ENCODE measurements around the gene BBS9.
A peak's percentile ranks its signal among the peaks of the same experiment; 100 is the strongest.

BBS9 gene

GRCh38 chr7:33190688-33191304, 61.4 kb downstream of the BBS9 start:
- no peaks in the 10 kb centered on the region for H3K4me1 ChIP-seq (ENCODE audit: low read length)
- no peaks in the 10 kb centered on the region for H4K20me1 ChIP-seq (ENCODE audit: insufficient read depth, low read length)
- H3K36me3 ChIP-seq (replicated peaks; ENCODE audit: low read depth, low read length), result no peaks in the 10 kb centered on the region
- no peaks in the 10 kb centered on the region for H3K79me2 ChIP-seq (ENCODE audit: low read length)
- TF ChIP-seq CTCF (IDR thresholded peaks at IDR 0.05; ENCODE audit: low read depth, low read length), result no peak
- TF ChIP-seq EZH2phosphoT487 (IDR thresholded peaks at IDR 0.05; ENCODE audit: low read depth), result no peak
- no peak overlapping the region for H3K27ac ChIP-seq (ENCODE audit: low read length)
- peak overlapping the region; percentile 12 for H3K4me2 ChIP-seq (ENCODE audit: low read length)
- H3K27me3 ChIP-seq (ENCODE audit: low read depth, low read length), result no peaks in the 10 kb centered on the region
- H3K9me3 ChIP-seq (ENCODE audit: insufficient read depth, low read length), result no peaks in the 10 kb centered on the region
- no peak overlapping the region for H3K4me3 ChIP-seq (ENCODE audit: low read length)
- no peak overlapping the region for H2AFZ ChIP-seq (ENCODE audit: low read depth, low read length)
- H3K9ac ChIP-seq (ENCODE audit: low read length), result no peak overlapping the region

DNA sequence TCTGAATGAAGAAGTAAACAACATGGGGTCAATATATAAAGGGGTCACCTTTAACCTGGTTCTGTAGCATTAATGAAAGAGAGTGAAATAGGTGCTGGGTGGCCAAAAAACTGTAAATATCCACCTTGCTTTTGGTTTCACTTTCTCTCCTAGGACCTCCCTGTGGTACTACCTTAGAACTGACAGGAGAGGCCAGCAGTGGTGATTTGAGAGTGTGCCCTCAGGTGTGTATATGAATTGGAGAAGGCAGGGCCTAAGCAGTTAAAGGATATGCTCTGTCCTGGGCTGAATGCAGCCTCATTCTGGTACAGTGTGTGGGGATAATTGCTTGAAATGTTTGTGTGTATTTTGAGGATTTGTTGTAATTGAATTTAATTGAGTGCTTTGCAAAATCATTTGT, 62.0 kb downstream of the BBS9 start:
- Histone ChIP-seq H3K4me3 (ENCODE audit: low read length) (no peak overlapping the region), H4K20me1 (ENCODE audit: insufficient read depth, low read length) (no peaks in the 10 kb centered on the region), H3K4me1 (ENCODE audit: low read length) (no peaks in the 10 kb centered on the region), H3K36me3 (replicated peaks; ENCODE audit: low read depth, low read length) (no peaks in the 10 kb centered on the region), H2AFZ (ENCODE audit: low read depth, low read length) (no peak overlapping the region), H3K4me2 (ENCODE audit: low read length) (peak overlapping the region; percentile 12), H3K9ac (ENCODE audit: low read length) (no peak overlapping the region), H3K27ac (ENCODE audit: low read length) (no peak overlapping the region), H3K27me3 (ENCODE audit: low read depth, low read length) (no peaks in the 10 kb centered on the region), H3K9me3 (ENCODE audit: insufficient read depth, low read length) (no peaks in the 10 kb centered on the region), H3K79me2 (ENCODE audit: low read length) (no peaks in the 10 kb centered on the region)
- TF ChIP-seq CTCF (IDR thresholded peaks at IDR 0.05; ENCODE audit: low read depth, low read length) (no peak), EZH2phosphoT487 (IDR thresholded peaks at IDR 0.05; ENCODE audit: low read depth) (no peak)

DNA sequence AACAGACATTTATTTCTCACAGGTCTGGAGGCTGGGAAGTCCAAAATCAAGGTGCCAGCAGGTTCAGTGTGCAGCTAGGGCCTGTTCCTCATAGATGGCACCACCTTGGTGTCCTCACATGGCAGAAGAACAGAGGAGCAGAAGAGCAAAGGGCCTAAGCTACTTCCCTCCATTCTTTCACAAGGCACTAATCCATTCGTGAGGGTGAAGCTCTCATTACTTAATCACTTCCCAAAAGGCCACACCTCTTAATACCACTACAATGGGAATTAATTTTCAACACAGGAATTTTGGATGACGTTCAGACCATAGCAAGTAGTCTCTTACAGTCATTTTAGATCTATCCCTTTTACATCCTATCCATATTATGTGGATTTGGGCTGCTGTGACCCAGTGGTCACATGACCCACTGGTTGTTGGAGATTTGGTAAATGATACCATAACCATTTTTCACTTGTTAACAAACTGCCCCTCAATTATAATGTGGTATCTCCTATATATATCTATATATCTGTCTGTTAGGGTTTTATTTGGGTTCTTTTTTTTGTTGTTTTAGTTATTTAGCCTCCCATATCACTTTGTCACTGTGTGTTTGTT, 63.4 kb downstream of the BBS9 start:
- TF ChIP-seq EZH2phosphoT487 (IDR thresholded peaks at IDR 0.05; ENCODE audit: low read depth), result no peak
- Histone ChIP-seq H4K20me1 (ENCODE audit: insufficient read depth, low read length) (no peaks in the 10 kb centered on the region), H3K9me3 (ENCODE audit: insufficient read depth, low read length) (no peaks in the 10 kb centered on the region), H3K27ac (ENCODE audit: low read length) (no peak overlapping the region), H3K4me3 (ENCODE audit: low read length) (no peak overlapping the region), H3K79me2 (ENCODE audit: low read length) (no peaks in the 10 kb centered on the region), H2AFZ (ENCODE audit: low read depth, low read length) (no peak overlapping the region), H3K9ac (ENCODE audit: low read length) (no peak overlapping the region), H3K36me3 (replicated peaks; ENCODE audit: low read depth, low read length) (no peaks in the 10 kb centered on the region), H3K4me2 (ENCODE audit: low read length) (no peak overlapping the region), H3K4me1 (ENCODE audit: low read length) (no peaks in the 10 kb centered on the region), H3K27me3 (ENCODE audit: low read depth, low read length) (no peaks in the 10 kb centered on the region)

GRCh38 chr7:33193308-33193864, 64.0 kb downstream of the BBS9 start:
- no peak overlapping the region for H3K9ac ChIP-seq (ENCODE audit: low read length)

More at GRCh38 chr7:33193308-33193864, 64.0 kb downstream of the BBS9 start:
- H3K27me3 ChIP-seq (ENCODE audit: low read depth, low read length), result no peaks in the 10 kb centered on the region
- H3K27ac ChIP-seq (ENCODE audit: low read length), result no peak overlapping the region
- no peaks in the 10 kb centered on the region for H3K79me2 ChIP-seq (ENCODE audit: low read length)
- H3K4me3 ChIP-seq (ENCODE audit: low read length), result no peak overlapping the region
- no peaks in the 10 kb centered on the region for H3K36me3 ChIP-seq (replicated peaks; ENCODE audit: low read depth, low read length)
- no peak for TF ChIP-seq EZH2phosphoT487 (IDR thresholded peaks at IDR 0.05; ENCODE audit: low read depth)
- no peak for TF ChIP-seq CTCF (IDR thresholded peaks at IDR 0.05; ENCODE audit: low read depth, low read length)
- no peak overlapping the region for H2AFZ ChIP-seq (ENCODE audit: low read depth, low read length)
- H3K4me2 ChIP-seq (ENCODE audit: low read length), result no peak overlapping the region
- H4K20me1 ChIP-seq (ENCODE audit: insufficient read depth, low read length), result no peaks in the 10 kb centered on the region
- H3K9me3 ChIP-seq (ENCODE audit: insufficient read depth, low read length), result no peaks in the 10 kb centered on the region
- H3K4me1 ChIP-seq (ENCODE audit: low read length), result no peaks in the 10 kb centered on the region

Data from OCI-LY3 (cell line).